Measurements from ENCODE around the gene HCN4.

The HCN4 gene

DNA sequence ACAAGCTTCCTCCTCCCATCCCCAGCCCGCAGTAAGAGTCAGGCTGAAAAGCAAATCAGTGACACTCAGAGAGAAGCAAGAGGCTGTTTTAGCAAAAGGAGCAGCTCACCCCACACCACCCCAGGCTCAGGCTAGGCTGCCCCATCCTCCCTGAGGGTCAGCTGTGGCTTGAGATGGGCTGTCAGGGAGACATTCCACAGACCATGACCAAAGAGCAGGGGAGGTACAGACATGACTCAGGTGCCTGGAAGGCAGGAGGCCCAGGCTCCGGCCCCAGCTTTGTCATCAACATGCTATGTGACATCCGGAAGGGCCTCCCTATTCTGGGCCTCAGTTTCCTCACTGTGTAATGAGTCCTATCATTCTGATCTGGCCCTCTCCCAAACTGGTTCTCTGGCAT, 24.7 kb downstream of the HCN4 start:
- DNase-seq (ENCODE audit: low read depth in 2 of 2), result no peak

DNA sequence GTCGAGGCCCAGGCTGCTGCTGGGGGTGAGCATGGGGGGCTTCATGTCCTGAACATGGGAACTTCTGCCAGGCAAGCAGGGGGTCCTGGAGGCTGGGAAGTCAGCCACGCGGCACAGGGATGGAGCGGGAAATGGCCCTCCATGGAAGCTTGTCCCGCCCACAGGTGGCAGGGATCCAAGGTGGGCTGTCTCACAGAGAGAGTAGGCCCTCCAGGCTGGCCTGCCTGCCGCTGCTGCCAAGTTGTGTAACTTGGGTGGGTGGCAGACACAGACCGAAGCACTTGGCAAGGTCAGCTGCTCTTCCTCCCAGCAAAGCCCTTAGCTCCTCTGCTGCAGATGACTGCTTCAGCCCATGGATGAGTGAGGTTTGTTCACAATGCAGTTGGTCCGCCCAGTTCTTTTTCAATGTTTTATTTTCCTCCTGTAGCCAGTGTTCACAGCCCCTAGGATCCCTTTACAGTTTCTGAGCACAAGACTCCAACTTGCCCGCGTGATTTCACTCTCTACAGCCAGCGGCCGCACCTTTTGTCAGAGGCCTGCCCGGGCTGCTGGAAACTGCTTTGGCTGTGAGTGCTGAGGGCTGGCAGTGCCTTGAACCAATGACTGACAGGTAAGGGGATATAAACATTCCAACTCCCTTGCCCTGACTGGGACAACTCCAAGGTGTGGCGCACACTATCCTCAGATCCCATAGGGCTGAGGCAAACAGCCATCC, 26.7 kb downstream of the HCN4 start:
- DNase-seq (ENCODE audit: low read depth in 2 of 2), result no peak

DNA sequence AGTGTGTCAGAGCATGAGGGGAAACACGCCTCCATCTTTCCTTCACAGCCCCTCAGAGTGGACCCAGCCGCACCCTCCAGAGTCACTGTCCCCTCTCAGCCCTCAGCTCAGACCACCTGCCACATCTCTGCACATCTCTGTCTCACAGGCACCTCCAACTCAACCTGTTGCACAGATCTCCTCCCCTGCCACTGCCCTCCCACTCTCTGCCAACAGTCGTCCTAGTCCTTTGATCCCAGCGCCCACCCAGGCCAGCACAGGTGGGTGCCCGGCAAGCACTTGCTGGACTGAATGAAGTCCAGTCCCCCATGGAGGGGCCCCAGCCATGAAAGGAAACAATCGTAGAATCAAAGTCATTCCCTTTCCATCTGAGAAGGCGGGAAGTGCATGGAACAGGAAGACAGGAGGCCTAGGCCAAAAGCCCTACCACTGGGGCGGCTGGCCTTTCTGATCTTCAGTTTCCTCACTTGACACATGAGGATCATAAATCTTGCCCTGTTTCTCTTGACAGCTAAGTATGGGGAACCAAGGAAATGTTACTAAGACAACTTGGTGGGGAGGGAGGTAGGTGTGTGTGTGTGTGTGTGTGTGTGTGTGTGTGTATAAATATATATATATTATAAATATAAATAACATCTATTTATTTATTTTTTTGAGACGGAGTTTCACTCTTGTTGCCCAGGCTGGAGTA, 28.1 kb downstream of the HCN4 start:
- DNase-seq (ENCODE audit: low read depth in 2 of 2), result no peak

DNA sequence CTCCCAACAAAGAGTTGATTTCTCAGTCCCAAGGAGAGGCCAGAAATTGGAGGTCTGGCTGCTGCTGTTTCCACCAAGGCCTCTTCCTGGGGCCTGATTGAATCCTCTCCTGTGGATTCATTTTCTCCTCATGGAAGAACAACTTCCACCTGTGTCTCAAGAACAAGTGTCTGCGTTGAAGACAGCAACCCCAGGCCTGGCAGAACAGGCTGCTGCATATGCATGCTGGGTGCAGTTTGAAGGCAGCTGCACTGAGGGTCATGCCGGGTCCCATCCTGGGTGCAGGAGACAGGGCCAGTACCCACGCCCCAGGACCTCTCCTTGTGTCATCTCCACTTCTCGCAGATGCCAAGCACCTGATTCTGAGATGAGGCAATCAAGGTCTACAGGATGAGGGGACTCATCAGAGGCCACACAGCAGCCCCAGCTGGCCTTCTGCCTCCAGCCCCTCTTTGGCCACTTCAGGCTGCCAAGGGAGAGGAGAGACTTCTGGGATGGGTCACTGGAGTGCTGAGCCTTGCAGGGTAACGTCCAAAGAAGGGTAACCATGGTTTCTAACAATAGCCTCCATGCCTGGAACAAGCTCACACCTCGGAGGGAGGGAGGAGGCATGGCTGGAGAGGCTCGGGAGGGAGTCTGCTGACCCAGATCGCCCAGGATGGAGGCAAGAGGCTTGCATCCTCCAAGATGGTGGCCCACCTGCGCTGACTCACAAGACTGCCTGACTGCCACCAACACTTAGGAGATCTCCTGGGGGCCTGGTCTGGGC, 30.0 kb downstream of the HCN4 start:
- DNase-seq (ENCODE audit: low read depth in 2 of 2), result no peak

DNA sequence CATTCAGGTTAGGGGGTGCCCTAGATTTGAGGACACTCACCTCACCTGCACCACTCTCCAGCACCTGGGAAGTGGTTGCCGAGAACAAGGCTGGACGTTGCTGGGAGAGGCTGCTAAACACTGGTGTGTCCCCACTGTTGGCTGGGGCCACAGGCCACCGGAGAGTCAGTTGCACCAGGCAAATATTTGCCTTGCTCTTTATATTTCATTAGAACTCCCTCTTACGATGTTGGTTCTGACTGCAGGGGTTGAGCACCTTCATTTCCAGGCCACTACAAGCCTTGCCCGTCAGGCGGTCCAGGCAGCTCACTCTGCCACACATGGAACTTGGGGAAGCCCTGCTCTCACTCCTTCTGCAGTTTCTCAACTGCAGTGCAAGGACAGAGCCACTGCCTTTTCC, 30.7 kb downstream of the HCN4 start:
- DNase-seq (ENCODE audit: low read depth in 2 of 2), result no peak

DNA sequence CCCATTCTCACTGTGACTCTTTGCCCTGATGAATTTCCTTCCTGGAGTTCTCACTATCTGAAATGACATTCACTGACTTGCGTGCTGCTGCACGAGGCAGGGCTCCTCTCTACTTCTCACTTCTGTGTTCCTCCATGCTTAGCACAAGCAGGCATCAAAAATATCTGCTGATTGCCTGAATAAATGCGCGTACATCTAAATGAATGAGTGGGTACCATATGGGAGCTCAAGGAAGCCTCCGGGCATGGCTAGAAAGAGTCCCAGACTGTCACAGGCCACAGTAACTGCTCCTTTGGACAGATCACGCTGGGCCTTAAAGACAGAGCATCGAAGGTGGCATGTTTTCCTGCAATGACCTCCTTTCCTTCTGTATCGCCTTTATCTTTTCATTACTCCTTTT, 31.6 kb downstream of the HCN4 start:
- no peak for DNase-seq (ENCODE audit: low read depth in 2 of 2)

DNA sequence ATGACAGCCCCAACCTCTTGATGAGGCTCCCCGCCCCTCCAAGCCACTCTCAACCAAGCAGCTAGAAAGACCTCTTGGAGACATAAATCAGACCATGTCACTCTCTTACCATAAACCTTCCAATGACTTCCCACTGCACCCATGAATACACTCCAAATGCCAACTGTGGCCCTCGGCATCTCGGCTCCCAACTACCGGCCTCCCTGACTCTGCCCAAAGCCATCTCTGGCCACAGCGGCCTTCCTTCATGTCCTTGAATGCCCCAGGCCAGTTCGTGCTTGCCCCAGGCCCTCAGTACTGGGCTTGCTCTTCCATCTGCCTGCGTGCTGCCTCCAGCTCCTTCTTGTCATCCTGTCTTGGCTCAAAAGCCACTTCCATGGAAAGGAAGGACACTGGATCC, 32.0 kb downstream of the HCN4 start:
- no peak for DNase-seq (ENCODE audit: low read depth in 2 of 2)

DNA sequence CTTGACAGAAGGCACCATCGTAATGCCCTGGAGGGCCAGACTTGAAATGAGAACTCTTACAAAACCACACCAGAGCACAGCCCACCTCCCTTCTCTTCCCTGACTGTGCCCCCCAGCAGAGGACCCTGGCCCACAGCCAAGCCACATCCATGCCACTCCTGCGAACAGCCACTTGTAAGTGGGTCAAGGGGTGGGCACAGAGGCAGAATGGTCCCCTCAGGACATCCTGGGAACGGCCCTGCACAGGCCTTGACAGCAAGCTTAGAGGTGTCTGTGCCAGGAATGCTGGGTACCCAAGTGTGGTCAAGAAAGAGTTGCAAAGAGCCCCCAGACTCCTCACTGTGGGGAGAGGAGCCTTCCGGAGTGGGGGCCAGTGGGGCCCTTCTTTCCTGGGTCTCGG, 33.3 kb downstream of the HCN4 start:
- DNase-seq (ENCODE audit: low read depth in 2 of 2), result no peak

DNA sequence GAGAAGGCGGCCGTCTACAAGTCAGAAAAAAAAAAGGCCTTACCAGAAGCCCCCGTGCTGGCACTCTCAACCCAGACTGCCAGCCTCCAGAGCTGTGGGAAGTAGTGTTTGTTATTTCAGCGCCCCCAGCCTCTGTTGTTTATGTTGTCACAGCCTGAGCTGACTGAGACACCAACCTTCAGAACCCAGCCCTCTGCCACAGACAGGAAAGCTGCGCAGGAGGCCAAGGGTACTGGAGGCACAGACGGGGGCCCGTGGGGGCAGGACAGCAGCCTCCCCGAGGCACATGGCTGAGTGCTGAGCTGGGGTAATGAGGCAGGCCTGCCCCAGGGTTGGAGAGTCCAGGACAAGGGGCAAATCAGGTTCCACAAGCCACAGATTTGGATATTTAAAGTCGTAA, 33.7 kb downstream of the HCN4 start:
- DNase-seq (ENCODE audit: low read depth in 2 of 2), result no peak

DNA sequence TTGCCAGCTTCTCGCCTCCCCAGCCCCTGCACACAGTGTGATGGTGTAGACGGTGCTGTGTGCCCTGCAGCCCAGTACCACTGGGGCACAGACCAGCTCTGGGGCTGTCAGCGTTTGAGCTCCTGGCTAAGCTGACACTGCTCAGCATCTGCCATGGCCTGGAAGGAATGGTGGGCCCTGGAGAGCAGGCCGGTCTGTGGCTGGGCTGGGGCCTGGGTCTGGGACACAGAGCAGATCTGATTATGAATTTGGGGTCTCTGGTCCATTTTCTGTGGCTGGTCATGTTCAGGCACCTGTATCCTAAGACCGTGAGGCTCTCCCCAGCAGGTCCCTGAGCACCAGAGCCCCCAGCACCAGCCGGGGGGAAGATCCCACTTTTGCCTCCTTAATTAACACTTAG, 34.7 kb downstream of the HCN4 start:
- DNase-seq (ENCODE audit: low read depth in 2 of 2), result no peak

DNA sequence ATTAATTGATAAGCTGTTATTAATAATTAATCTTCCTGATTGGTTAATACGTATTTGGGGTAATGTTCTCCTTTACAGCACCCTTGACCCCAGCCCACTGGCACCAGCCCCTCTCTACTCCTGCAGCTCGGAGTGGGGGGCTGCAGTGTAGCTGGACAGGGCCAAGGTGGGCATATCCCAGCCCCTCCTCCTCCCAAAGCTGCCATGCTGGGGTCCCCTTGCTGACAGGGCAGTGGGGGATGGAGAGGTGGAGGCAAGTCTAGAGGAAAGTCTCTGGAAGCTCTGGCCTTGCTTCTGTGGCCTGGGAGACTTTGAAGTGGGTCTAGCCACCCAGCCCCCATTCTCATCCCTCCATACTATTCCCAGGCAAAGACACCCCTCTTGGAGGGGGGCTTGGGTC, 35.8 kb downstream of the HCN4 start:
- DNase-seq (ENCODE audit: low read depth in 2 of 2), result no peak

DNA sequence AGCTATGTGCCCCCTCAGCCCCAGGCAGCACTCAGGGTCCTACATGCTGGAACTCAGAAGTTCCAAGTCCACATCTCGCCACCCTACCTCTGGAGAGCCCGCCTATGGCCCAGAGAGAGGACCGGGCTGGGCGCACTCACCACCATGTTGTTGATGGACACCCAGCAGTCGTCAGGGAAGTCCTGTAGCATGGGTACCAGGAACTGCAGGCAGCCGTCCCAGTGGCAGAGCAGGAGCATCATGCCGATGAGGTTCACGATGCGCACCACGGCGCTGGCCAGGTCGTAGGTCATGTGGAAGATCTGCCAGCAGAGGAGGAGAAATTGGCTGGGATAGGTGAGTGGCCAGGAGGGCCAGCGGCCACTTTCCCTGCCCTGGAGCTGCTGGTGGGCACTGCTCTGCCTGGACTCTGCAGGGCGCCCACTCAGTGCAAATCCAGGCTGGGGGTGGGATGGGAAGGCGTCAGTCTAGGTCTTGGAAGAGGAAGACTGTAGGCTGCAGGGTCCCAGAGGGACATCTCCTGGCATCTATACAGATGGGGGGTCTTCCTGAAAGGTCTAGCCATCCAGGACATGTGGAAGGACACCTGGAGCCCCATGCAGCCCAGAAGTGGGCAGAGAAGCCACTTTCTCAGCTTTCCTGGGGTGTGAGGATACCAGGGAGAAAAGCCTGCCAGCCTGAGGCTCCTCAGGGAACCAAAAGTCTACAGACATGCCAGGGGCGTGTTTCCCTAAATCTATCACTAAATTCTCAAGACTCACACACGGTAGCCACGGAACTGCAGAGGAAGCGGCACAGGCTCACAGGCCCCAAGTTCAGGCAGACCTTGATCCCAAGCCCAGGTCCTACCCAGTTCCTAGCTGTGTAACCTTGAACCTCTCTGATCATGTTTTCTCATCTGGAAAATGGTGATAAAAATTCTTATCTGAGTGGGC, 36.5 kb downstream of the HCN4 start:
- no peak for DNase-seq (ENCODE audit: low read depth in 2 of 2)

DNA sequence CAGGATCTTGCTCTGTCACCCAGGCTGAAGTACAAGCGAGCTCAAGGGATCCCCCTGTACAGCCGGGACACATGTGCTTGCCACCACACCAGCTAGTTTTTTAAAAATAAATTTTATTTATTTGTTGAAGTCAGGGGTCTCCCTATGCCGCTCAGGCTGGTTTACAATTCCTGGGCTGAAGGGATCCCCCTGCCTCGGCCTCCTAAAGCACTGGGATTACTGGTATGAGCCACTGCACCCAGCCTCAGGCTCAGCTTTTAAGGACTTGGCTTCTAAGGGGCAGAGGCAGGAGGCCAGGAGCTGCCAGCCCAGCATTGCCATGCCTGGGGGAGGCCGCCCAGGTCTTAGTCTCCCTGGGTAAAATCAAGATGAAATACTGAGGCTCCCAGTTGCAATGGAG, 37.3 kb downstream of the HCN4 start:
- no peak for DNase-seq (ENCODE audit: low read depth in 2 of 2)

DNA sequence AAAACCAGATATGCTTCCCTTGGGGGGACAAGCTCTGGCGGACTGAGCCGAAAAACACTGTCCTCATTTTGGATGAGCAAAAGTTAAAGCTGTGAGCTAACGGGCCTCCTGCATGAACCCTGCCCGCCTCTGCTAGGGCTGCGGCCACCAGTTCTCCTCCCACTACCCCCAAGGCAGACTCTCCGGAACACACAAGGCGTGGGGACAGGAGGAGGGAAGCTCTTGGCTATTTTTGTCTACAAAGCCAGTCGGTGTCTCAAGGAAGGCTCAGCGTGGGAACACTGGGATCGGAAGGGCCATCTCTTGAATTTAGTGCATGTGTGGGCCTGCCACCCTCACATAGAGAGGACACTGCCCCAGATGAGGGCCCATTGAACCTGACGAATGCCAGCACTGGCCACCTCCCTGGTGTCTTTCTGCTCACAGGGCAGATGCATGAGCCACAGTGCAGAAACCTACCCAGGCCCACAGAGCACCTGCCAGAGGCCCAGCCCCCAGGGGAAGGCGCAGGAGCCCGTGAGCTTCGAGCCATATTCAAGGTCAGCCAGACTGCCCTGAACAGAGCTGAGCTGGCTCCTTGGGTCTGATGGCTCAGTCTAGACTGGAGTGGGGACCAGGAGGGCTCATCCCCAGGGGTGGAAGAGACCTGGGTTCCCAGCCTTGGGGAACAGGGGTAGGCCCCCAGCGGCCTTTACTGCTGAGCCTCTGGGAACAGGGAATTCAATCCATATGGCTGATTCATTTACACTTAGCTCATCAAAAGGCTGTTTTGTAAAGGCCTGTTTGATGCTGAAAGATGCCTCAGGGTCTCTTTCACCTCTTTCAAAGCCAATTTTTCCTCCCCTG, 38.3 kb downstream of the HCN4 start:
- DNase-seq (ENCODE audit: low read depth in 2 of 2), result no peak

DNA sequence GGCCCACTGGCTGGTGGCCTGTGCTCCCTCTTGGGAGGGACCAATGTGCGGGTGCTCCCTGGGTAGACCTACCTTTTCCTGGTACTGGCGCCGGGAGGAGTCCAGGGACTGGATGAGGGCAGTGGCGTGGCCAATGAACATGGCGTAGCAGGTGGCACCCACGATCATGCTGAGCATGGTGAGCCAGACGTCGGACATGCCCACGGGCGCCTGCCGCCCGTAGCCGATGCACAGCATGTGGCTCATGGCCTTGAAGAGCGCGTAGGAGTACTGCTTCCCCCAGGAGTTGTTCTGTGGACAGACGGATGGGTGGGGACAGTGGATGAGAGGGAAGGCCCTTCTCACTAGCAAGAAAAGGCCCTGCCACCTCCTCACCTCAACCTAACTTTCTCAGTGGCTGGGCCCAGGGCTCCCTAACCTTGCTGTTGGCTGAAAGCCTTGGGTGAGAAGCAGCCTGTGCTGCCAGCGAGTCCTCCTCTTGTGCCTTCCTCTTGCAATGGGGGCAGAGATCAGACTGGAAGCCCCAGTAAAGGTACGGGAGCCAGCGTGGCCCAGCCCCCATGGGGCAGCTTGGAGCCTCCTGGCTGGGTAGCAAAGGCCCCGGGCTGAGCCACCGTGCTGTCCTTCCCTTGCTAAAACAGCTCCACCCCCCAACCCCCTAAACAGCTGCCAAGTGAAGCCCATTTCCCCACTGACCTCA, 39.1 kb downstream of the HCN4 start:
- DNase-seq (ENCODE audit: low read depth in 2 of 2), result no peak

DNA sequence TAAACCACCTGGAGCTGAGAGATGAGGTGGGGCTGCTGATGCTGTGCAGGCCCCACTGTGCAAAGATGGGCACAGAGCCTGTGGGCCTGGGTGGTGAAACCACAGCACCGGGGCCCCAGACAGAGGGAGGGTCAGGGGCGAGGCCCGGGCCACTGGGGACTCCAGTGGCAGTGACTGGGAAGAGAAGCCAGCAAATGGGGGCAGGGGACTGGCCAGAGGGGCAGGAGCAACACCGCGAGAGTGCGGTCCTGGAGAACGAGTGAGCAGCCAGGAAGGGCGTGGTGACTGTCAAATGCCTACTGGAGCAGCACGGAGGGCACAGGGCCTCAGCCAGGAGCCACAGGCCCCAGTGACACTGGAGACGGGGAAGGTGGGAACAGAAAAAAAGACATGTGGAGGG, 39.8 kb downstream of the HCN4 start:
- no peak for DNase-seq (ENCODE audit: low read depth in 2 of 2)

DNA sequence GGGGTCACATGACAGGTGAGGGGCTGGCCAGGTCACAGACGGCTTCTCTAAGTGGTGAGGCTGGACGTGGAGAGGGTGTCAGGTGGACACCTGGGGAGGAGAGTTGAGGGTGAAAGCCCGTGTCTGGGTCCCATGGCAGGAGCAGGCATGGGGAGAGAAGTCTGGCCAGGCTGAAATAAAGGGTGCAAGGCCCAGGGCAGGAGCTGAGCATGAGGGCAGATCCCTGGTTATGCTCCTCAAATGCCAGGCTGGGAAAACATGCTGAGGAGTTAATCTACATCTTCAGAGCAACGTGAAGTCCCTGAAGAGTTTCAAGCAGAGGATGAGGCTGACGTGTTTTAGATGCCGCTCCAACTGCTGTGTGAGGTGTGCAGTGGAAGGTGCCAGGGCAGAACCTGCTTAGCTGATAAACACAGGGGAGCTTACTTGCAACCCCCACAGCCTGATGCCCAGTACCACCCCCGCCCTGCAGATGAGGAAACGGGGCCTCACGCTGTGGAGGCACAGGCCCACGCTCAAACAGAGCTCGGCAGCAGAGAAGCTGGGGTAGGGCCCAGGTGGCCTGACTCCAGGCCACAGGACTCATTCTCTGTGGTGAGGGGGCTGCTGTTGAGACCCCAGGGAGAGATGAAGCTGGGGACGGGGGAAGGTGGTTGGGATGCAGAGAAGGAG, 40.5 kb downstream of the HCN4 start:
- no peak for DNase-seq (ENCODE audit: low read depth in 2 of 2)

DNA sequence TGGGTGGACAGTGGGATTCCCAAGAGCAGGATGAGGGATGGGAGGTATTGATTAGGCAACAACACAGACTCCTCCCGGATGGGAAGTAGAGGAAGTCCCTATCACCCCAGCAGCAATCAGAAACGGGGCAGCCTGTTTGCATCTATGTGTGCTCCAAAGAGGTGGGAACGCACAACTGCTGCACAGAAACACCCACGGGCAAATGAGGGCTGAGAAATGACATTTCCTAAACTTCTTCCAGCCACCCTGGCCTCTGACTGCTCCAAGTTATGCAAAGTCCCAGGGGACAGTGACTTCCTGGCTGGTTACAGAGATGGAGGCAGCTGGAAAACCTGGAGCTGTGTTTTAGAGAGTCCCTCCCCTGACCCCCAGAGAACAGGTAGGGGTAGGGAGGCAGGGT, 42.6 kb downstream of the HCN4 start:
- DNase-seq (ENCODE audit: low read depth in 2 of 2), result no peak

DNA sequence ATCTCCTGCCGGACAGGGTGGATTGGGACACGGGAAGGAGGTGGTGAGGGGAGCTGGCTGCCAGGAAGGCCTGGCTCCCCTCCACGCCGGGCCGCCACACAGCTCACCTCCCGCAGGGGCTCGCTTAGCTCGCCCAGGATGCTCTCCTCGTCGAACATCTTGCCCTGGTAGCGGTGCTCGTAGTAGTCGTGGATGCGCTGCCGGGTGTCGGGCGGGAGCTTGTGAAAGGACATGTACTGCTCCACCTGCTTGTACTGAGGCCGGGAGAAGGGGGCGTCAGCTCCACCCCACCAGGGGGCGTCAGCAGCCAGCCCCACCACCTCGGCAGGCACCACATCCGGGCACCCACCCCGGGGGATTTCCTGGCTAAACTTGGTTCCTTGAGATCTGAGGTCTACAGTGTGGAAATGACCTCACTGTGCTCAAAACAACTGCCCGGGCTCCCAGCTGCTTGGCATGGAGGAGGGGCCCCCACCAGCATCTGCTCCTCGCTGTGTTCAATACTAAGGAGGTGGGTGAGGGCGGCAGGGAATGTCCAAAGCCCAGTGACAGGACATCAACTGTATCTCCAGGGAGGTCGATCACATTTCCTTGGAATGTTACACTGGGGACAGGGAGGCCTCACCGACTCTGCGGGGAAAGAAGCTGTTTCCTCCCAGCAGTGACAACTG, 43.4 kb downstream of the HCN4 start:
- no peak for DNase-seq (ENCODE audit: low read depth in 2 of 2)
